PFSK-1 (cell line): ENCODE measurements around the gene RABEP2.

Source experiments
- FOXP2 ChIP-seq: optimal IDR thresholded peaks from 2 replicates; pipeline ENCODE3; 2011; ENCODE audit warnings: borderline replicate concordance, control low read depth, inconsistent platforms; ENCODE audit not compliant: insufficient read depth; ENCODE audit errors: extremely low read length, extremely low read depth
- POLR2AphosphoS5 ChIP-seq: IDR thresholded peaks from 2 replicates; pipeline ENCODE4 v1.6.1; 2012; ENCODE audit warnings: low read depth, mild to moderate bottlenecking, control low read depth, low read length, moderate library complexity
- SIN3A ChIP-seq: IDR thresholded peaks from 2 replicates; pipeline ENCODE4 v1.6.1; 2012; ENCODE audit warnings: mild to moderate bottlenecking, low read length, moderate library complexity, borderline replicate concordance; ENCODE audit not compliant: insufficient read depth
- TAF1 ChIP-seq: IDR thresholded peaks from 2 replicates; pipeline ENCODE4 v1.6.1; 2012; ENCODE audit warnings: low read length, control low read depth, borderline replicate concordance; ENCODE audit not compliant: insufficient read depth
- TF ChIP-seq, protein P1 (sequence below), 2 experiments: IDR thresholded peaks; 2 replicates each; pipeline versions ENCODE4 v1.6.1 to v1.8.0; 2011 to 2012; ENCODE audit warnings: low read depth in 2 of 2, low read length in 2 of 2, control low read depth in 1 of 2, inconsistent platforms in 1 of 2, mild to moderate bottlenecking in 1 of 2, moderate library complexity in 1 of 2; ENCODE audit not compliant: insufficient read depth in 1 of 2

RABEP2 gene

DNA sequence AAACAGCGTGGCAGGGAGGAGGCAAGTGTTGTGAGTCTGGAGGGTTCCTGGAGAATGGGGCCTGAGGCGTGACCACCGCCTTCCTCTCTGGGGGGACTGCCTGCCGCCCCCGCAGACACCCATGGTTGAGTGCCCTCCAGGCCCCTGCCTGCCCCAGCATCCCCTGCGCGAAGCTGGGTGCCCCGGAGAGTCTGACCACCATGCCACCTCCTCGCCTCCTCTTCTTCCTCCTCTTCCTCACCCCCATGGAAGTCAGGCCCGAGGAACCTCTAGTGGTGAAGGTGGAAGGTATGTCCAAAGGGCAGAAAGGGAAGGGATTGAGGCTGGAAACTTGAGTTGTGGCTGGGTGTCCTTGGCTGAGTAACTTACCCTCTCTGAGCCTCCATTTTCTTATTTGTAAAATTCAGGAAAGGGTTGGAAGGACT, 6.8 kb upstream of the RABEP2 start, which contains the start of gene CD19:
TSS of gene CD19 (plus strand) at position 171 of the 425 bp plus-strand sequence. CDS start at position 201, 30 bp downstream.
- TF ChIP-seq SIN3A (no peak), POLR2AphosphoS5 (no peak), TAF1 (no peak), FOXP2 (no peak)
- TF ChIP-seq, protein P1, sequence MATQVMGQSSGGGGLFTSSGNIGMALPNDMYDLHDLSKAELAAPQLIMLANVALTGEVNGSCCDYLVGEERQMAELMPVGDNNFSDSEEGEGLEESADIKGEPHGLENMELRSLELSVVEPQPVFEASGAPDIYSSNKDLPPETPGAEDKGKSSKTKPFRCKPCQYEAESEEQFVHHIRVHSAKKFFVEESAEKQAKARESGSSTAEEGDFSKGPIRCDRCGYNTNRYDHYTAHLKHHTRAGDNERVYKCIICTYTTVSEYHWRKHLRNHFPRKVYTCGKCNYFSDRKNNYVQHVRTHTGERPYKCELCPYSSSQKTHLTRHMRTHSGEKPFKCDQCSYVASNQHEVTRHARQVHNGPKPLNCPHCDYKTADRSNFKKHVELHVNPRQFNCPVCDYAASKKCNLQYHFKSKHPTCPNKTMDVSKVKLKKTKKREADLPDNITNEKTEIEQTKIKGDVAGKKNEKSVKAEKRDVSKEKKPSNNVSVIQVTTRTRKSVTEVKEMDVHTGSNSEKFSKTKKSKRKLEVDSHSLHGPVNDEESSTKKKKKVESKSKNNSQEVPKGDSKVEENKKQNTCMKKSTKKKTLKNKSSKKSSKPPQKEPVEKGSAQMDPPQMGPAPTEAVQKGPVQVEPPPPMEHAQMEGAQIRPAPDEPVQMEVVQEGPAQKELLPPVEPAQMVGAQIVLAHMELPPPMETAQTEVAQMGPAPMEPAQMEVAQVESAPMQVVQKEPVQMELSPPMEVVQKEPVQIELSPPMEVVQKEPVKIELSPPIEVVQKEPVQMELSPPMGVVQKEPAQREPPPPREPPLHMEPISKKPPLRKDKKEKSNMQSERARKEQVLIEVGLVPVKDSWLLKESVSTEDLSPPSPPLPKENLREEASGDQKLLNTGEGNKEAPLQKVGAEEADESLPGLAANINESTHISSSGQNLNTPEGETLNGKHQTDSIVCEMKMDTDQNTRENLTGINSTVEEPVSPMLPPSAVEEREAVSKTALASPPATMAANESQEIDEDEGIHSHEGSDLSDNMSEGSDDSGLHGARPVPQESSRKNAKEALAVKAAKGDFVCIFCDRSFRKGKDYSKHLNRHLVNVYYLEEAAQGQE (IDR thresholded peaks at IDR 0.05; ENCODE audit: insufficient read depth in 1 of 2, low read depth in 2 of 2, low read length in 2 of 2): no peak

DNA sequence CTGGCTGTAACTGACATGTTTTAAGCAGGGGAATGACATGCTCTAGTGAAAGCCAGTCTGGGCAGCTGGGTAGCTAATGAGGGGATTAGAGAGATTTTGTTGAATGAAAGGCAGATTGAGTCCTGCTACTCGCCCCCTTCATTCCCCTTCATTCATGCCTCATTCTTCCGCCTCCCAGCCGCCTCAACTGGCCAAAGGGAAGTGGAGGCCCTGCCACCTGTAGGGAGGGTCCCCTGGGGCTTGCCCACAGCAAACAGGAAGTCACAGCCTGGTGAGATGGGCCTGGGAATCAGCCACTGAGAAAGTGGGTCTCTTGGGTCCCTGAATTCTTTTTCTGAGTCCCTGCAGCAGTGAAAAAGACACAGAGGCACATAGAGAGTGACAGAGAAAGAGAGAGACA, 5.6 kb upstream of the RABEP2 start:
- no peak for TF ChIP-seq POLR2AphosphoS5
- TF ChIP-seq, protein P1 (IDR thresholded peaks at IDR 0.05; ENCODE audit: insufficient read depth in 1 of 2, low read depth in 2 of 2, low read length in 2 of 2): no peak
- no peak for TF ChIP-seq SIN3A
- TF ChIP-seq TAF1: no peak
- no peak for TF ChIP-seq FOXP2

DNA sequence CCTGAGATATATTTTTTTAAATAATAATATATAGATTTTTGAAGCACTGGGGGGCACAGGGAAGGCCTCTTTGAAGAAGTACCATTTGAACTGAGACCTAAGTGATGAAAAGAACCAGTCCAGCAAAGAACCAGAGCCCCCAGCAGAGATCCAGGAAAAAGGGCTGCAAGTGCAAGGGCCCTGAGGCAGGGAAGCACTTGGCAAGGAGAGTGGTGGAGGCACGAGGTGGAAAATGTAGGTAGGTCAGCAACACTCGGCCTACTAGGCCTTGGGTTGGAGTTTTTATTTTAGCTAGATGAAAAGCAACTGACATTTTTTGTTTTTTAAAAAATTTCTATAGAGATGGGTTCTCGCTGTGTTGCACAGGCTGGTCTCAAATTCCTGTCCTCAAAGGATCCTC, 5.2 kb upstream of the RABEP2 start:
- no peak for TF ChIP-seq SIN3A
- TF ChIP-seq FOXP2: no peak
- TF ChIP-seq POLR2AphosphoS5: no peak
- TF ChIP-seq, protein P1 (IDR thresholded peaks at IDR 0.05; ENCODE audit: insufficient read depth in 1 of 2, low read depth in 2 of 2, low read length in 2 of 2): no peak
- TF ChIP-seq TAF1: no peak

DNA sequence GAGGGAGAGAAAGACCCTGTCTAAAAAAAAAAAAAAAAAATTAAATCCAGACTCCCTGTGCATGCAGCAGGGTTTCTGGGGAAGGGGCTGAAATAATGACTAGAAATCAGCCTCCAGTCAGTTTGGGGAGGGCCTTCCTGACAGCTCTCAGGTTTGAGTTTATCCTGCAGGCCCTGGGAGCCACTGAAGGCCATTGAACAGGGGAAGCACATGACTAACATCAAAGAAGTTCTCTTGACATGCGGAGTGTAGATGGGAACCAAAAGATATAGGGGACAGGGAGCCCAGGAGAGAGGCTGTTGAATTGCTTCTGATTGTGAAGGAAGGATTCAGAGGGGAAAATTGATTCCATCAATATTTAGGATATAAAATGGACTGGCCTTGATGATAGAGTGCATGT, 2.8 kb upstream of the RABEP2 start:
- no peak for TF ChIP-seq FOXP2
- no peak for TF ChIP-seq SIN3A
- TF ChIP-seq POLR2AphosphoS5: no peak
- TF ChIP-seq, protein P1 (IDR thresholded peaks at IDR 0.05; ENCODE audit: insufficient read depth in 1 of 2, low read depth in 2 of 2, low read length in 2 of 2): no peak
- TF ChIP-seq TAF1: no peak
